ENCODE measurements around the gene PLIN3. TPM values are rescaled to one million over a fixed set of nuclear protein-coding genes. Genes with fewer than 3 reads are reported as not detected.
A peak's percentile ranks its signal among the peaks of the same experiment; 100 is the strongest.

PLIN3 gene
- total RNA-seq, 1 donor from 2014 or later, result 6.8 TPM

GRCh38 chr19:4877753-4878490 is 10.5 kb upstream of the PLIN3 start:
- no peak for TF ChIP-seq CTCF (IDR thresholded peaks at IDR 0.05; ENCODE audit: partially characterized antibody, unreplicated experiment)
- H3K4me1 Mint-ChIP-seq (ENCODE audit: low read depth, unreplicated experiment), result no peaks in the 10 kb centered on the region
- no peak overlapping the region for H3K4me3 Mint-ChIP-seq (ENCODE audit: unreplicated experiment)
- H3K36me3 Mint-ChIP-seq (ENCODE audit: unreplicated experiment), result no peaks in the 10 kb centered on the region
- no peak overlapping the region for H3K27ac Mint-ChIP-seq (ENCODE audit: unreplicated experiment)
- DNase-seq, result peak; percentile 31
- H3K9me3 Mint-ChIP-seq (ENCODE audit: unreplicated experiment), result peaks cover 1% of the 10 kb centered on the region
- H3K27me3 Mint-ChIP-seq (ENCODE audit: unreplicated experiment), result peaks cover 2% of the 10 kb centered on the region

DNA sequence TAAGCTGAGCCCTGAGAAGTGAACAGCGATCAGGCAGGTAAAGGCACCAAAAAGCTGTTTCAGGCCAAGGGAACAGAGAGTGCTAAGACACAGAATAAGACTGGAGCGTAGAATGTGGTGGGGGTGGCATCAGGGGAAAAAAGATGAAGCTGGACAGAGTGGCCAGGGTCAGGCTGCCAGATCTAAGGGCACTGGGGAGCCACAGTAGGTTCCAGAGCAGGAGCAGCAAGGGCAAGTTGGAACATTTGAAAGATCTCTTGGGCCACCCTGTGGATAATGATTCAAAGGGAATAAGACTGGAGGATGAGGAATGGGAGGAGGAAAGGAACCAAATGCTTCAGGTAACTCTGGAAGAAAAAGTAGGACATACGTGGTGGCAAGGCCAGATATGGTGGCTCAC is 6.5 kb upstream of the PLIN3 start:
- no peaks in the 10 kb centered on the region for H3K36me3 Mint-ChIP-seq (ENCODE audit: unreplicated experiment)
- H3K4me3 Mint-ChIP-seq (ENCODE audit: unreplicated experiment), result no peak overlapping the region
- H3K4me1 Mint-ChIP-seq (ENCODE audit: low read depth, unreplicated experiment), result no peaks in the 10 kb centered on the region
- no peak for TF ChIP-seq CTCF (IDR thresholded peaks at IDR 0.05; ENCODE audit: partially characterized antibody, unreplicated experiment)
- peaks cover 2% of the 10 kb centered on the region for H3K9me3 Mint-ChIP-seq (ENCODE audit: unreplicated experiment)
- peaks cover 2% of the 10 kb centered on the region for H3K27me3 Mint-ChIP-seq (ENCODE audit: unreplicated experiment)
- DNase-seq, result no peak
- no peak overlapping the region for H3K27ac Mint-ChIP-seq (ENCODE audit: unreplicated experiment)

DNA sequence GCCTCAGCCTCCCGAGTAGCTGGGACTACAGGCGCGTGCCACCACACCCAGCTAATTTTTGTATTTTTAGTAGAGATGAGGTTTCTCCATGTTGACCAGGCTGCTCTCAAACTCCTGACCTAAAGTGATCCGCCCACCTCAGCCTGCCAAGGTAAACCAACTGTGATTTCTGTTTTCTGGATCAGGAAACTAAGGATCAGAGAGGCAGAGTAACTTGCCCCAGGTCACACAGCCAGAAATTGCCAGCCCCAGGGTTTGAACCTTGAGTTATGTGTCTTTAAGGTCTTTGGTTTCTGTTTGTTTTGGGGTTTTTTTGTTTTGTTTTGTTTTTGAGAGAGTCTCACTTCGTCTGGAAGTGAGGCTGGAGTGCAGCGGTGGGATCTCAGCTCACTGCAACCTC is 4.2 kb upstream of the PLIN3 start:
- H3K4me3 Mint-ChIP-seq (ENCODE audit: unreplicated experiment), result no peak overlapping the region
- no peaks in the 10 kb centered on the region for H3K4me1 Mint-ChIP-seq (ENCODE audit: low read depth, unreplicated experiment)
- H3K36me3 Mint-ChIP-seq (ENCODE audit: unreplicated experiment), result no peaks in the 10 kb centered on the region
- H3K27me3 Mint-ChIP-seq (ENCODE audit: unreplicated experiment), result peaks cover 2% of the 10 kb centered on the region
- peaks cover 2% of the 10 kb centered on the region for H3K9me3 Mint-ChIP-seq (ENCODE audit: unreplicated experiment)
- TF ChIP-seq CTCF (IDR thresholded peaks at IDR 0.05; ENCODE audit: partially characterized antibody, unreplicated experiment), result no peak
- no peak overlapping the region for H3K27ac Mint-ChIP-seq (ENCODE audit: unreplicated experiment)
- no peak for DNase-seq

- H3K9me3 Mint-ChIP-seq (ENCODE audit: unreplicated experiment), result peaks cover 2% of the 10 kb centered on the region
- no peaks in the 10 kb centered on the region for H3K36me3 Mint-ChIP-seq (ENCODE audit: unreplicated experiment)
- no peak for DNase-seq
- no peaks in the 10 kb centered on the region for H3K4me1 Mint-ChIP-seq (ENCODE audit: low read depth, unreplicated experiment)
- H3K27me3 Mint-ChIP-seq (ENCODE audit: unreplicated experiment), result peaks cover 2% of the 10 kb centered on the region
- no peak overlapping the region for H3K27ac Mint-ChIP-seq (ENCODE audit: unreplicated experiment)
- no peak overlapping the region for H3K4me3 Mint-ChIP-seq (ENCODE audit: unreplicated experiment)
- no peak for TF ChIP-seq CTCF (IDR thresholded peaks at IDR 0.05; ENCODE audit: partially characterized antibody, unreplicated experiment)
These were observed 2.7 kb upstream of the PLIN3 start for GRCh38 chr19:4870025-4870700.

DNA sequence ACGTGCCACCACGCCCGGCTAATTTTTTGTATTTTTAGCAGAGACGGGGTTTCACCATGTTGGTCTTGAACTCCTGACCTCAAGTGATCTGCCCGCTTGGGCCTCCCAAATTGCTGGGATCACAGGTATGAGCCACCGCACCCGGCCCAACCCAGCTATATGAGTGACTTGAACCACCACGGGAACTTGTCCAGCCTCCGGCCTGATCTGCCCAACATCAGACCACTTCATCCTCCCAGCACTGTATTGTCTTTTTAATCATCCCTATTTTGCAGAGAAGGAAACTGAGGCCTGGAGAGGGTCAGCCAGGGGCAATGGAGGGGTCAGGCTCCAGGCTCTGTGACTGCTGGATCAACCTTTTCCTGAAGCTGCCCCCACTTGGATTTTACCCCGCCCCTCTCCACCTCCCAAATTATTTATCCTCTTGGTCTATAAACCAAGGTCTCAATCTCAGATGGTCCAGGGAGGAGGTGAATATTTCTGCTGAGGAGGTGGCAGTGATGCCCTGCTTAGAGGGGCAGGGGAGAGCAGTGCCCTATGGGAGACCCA is 893 bp upstream of the PLIN3 start:
- H3K36me3 Mint-ChIP-seq (ENCODE audit: unreplicated experiment), result no peaks in the 10 kb centered on the region
- no peaks in the 10 kb centered on the region for H3K4me1 Mint-ChIP-seq (ENCODE audit: low read depth, unreplicated experiment)
- peaks cover 2% of the 10 kb centered on the region for H3K9me3 Mint-ChIP-seq (ENCODE audit: unreplicated experiment)
- TF ChIP-seq CTCF (IDR thresholded peaks at IDR 0.05; ENCODE audit: partially characterized antibody, unreplicated experiment), result no peak
- H3K27me3 Mint-ChIP-seq (ENCODE audit: unreplicated experiment), result no peaks in the 10 kb centered on the region
- no peak for DNase-seq
- peak overlapping the region; percentile 67 for H3K4me3 Mint-ChIP-seq (ENCODE audit: unreplicated experiment)
- no peak overlapping the region for H3K27ac Mint-ChIP-seq (ENCODE audit: unreplicated experiment)

Measured in glutamatergic neuron (in vitro differentiated cells).